Measurements from ENCODE around the gene DTX3L. TPM values are rescaled to one million over a fixed set of nuclear protein-coding genes. Genes with fewer than 3 reads are reported as not detected.

DTX3L gene
- total and polyA plus RNA-seq, 2 of the 8 experiments (the other 6 are each of a cell fraction or from before 2014, with no cell fraction given): 1.7 to 11.3 TPM

GRCh38 chr3:122621112-122621511 is 57.0 kb downstream of the DTX3L start:
- Histone ChIP-seq H2AFZ (ENCODE audit: low read length) (no peak overlapping the region), H3K23me2 (ENCODE audit: low read depth, low read length) (no peaks in the 10 kb centered on the region), H3K4me3 (ENCODE audit: extremely low read depth in 1 of 4, insufficient read depth in 2 of 4, low read depth in 3 of 4, low read length in 4 of 4) (no peak overlapping the region), H2BK120ac (replicated peaks; ENCODE audit: low read depth, low read length) (no peak overlapping the region), H3K18ac (ENCODE audit: extremely low read depth, low read length) (no peak overlapping the region), H3K14ac (ENCODE audit: insufficient read length) (no peak overlapping the region), H3K27ac (ENCODE audit: low read depth, low read length) (no peak overlapping the region), H4K5ac (ENCODE audit: insufficient read length, low read depth, low read length) (no peak overlapping the region), H3K4ac (replicated peaks; ENCODE audit: insufficient read length, low read depth, low read length) (no peak overlapping the region), H3K9ac (replicated peaks in 1 of 4; ENCODE audit: extremely low read depth in 1 of 4, low read depth in 3 of 4, low read length in 3 of 4) (no peak overlapping the region), H2BK12ac (ENCODE audit: low read depth, low read length) (no peak overlapping the region), H4K91ac (replicated peaks; ENCODE audit: insufficient read length, low read length) (no peak overlapping the region), H2BK20ac (ENCODE audit: low read length) (no peak overlapping the region), H3K79me2 (ENCODE audit: control insufficient read depth in 1 of 2, insufficient read depth in 2 of 2, low read length in 2 of 2) (no peaks in the 10 kb centered on the region), H2AK5ac (ENCODE audit: low read depth, low read length) (no peak overlapping the region), H3K23ac (ENCODE audit: insufficient read length) (no peak overlapping the region), H2BK15ac (ENCODE audit: low read length) (no peak overlapping the region), H3K79me1 (ENCODE audit: low read depth, low read length) (no peaks in the 10 kb centered on the region), H3K9me3 (ENCODE audit: insufficient read depth in 2 of 2, low read depth in 1 of 2, low read length in 1 of 2) (no peaks in the 10 kb centered on the region), H3K4me2 (ENCODE audit: insufficient read depth in 1 of 2, low read depth in 2 of 2, low read length in 2 of 2) (no peak overlapping the region), H2BK5ac (ENCODE audit: low read depth, low read length) (no peak overlapping the region), H4K20me1 (replicated peaks in 1 of 2; ENCODE audit: control insufficient read depth in 1 of 2, insufficient read depth in 2 of 2, low read length in 2 of 2) (no peaks in the 10 kb centered on the region), H3K36me3 (ENCODE audit: control insufficient read depth in 2 of 4, insufficient read depth in 4 of 4, low read length in 3 of 4) (no peaks in the 10 kb centered on the region), H3K4me1 (replicated peaks in 1 of 4; ENCODE audit: control insufficient read depth in 3 of 4, insufficient read depth in 4 of 4, low read length in 3 of 4) (no peaks in the 10 kb centered on the region), H3K56ac (replicated peaks; ENCODE audit: insufficient read length, low read depth, low read length) (no peak overlapping the region), H3K27me3 (replicated peaks in 1 of 4; ENCODE audit: control insufficient read depth in 3 of 4, extremely low read depth in 1 of 4, insufficient read depth in 3 of 4, low read length in 3 of 4) (no peaks in the 10 kb centered on the region), H4K8ac (ENCODE audit: extremely low read depth, insufficient read depth, low read length) (no peak overlapping the region)
- ChIA-PET POLR2A (ENCODE audit: partially characterized antibody) (no interaction called here), CTCF (ENCODE audit: partially characterized antibody) (interaction anchor here (0.6 to 1.7 kb wide), 6 partner anchors 9 to 228 kb away, joined by 3 to 6 read pairs (median 3); no protein-coding TSS in a partner anchor)
- TF ChIP-seq POLR2A (IDR thresholded peaks at IDR 0.05; ENCODE audit: control extremely low read depth in 1 of 2, low read depth in 2 of 2, low read length in 2 of 2): no peak
- no peak for TF ChIP-seq NRF1 (IDR thresholded peaks at IDR 0.05; ENCODE audit: low read depth, low read length)
- no peak for TF ChIP-seq PHF8 (conservative IDR thresholded peaks at IDR 0.05; ENCODE audit: low read depth, low read length)
- TF ChIP-seq BRCA1 (IDR thresholded peaks at IDR 0.05; ENCODE audit: low read depth, low read length): no peak
- no peak for TF ChIP-seq RNF2 (IDR thresholded peaks at IDR 0.05; ENCODE audit: borderline replicate concordance, low read depth, low read length, missing control alignments, poor library complexity, severe bottlenecking)
- no peak for FAIRE-seq
- 83% methylated on average over 3 of the region's 3 CpGs; no CpG with 5 or more reads in 1 of the 2 experiments for WGBS, 2 experiments (ENCODE audit: extremely low coverage in 1 of 2, insufficient coverage in 1 of 2, insufficient read length in 1 of 2, insufficient replicate concordance in 2 of 2, low coverage in 1 of 2, low lambda C conversion rate in 2 of 2, missing lambda C conversion rate in 1 of 2)
- no peak for DNase-seq (ENCODE audit: low read depth in 1 of 2, low spot score in 2 of 2)
